K562 (cell line): Measurements from ENCODE around the gene GTF2H4. TPM values are rescaled to one million over a fixed set of nuclear protein-coding genes. Genes with fewer than 3 reads are reported as not detected.

Source experiments
- ATAC-seq: fragments of 200-7000 bp; cut with Tn5 transposase; 3 replicates; pipeline ENCODE4 v1.9.1; 2020; ENCODE audit warnings: moderate library complexity
- BruUV-seq: library from RNA; stranded (reverse); fragments of 400-500 nt; replicated peaks from 2 replicates; lab custom pipeline; 2021; lab: Mats Ljungman, UMichigan
- CTCF ChIA-PET: fragments of 300-600 bp; formaldehyde crosslinking; extraction: SDS; loops from one replicate; lab custom pipeline; 2021; ENCODE audit warnings: low intra/inter-chr PET ratio; lab: Yijun Ruan, JAX
- POLR2A ChIA-PET: fragments of 300-600, 350-650 bp; sonication (Branson Sonifier 250); formaldehyde crosslinking; extraction: SDS; loops from one replicate; lab custom pipeline; 2021; ENCODE audit warnings: antibody characterized with exemption, inconsistent platforms; lab: Yijun Ruan, JAX
- DNase-seq, 4 experiments: peaks; one replicate each; pipeline versions ENCODE4 v3.0.0 to v3.0.0-alpha.2; 2011 to 2018; ENCODE audit warnings: low spot score in 3 of 4, mixed read lengths in 3 of 4; ENCODE audit errors: extremely low read depth in 1 of 4
- FAIRE-seq: peaks from 2 replicates; lab custom pipeline; 2011; peaks lifted over from hg19 to GRCh38; lab: Jason Lieb, UNC
- H2AFZ ChIP-seq: 2 replicates; pipeline ENCODE4 v1.6.0; 2011; ENCODE audit warnings: low read depth, low read length, control low read depth, inconsistent platforms
- H3K27ac ChIP-seq: fragments of 200-600 bp; 3 replicates; pipeline ENCODE4 v1.8.0; 2011; ENCODE audit warnings: low read depth, mild to moderate bottlenecking, control low read depth, inconsistent platforms, low read length, moderate library complexity, mixed read lengths; ENCODE audit errors: extremely low read depth
- H3K27me3 ChIP-seq, 2 experiments: fragments of 300-600 bp in 1 of 2; 2 replicates in 1 of 2; 3 replicates in 1 of 2; pipeline versions ENCODE4 v1.6.0 to v1.8.0; 2011; ENCODE audit warnings: inconsistent platforms in 2 of 2, low read length in 2 of 2, mild to moderate bottlenecking in 1 of 2, mixed read lengths in 1 of 2, moderate library complexity in 1 of 2; ENCODE audit not compliant: control insufficient read depth in 2 of 2, insufficient read depth in 2 of 2
- H3K36me3 ChIP-seq: fragments of 300-600 bp; 3 replicates; pipeline ENCODE4 v1.8.0; 2011; ENCODE audit warnings: mild to moderate bottlenecking, low read length, inconsistent platforms; ENCODE audit not compliant: control insufficient read depth, insufficient read depth
- H3K4me1 ChIP-seq, 2 experiments: fragments of 200-600 bp in 1 of 2; replicated peaks in 1 of 2; 2 replicates in 1 of 2; 3 replicates in 1 of 2; pipeline versions ENCODE4 v1.5.1 to v1.8.0; 2011; ENCODE audit warnings: inconsistent platforms in 2 of 2, low read length in 2 of 2, mild to moderate bottlenecking in 1 of 2, mixed read lengths in 1 of 2, moderate library complexity in 1 of 2; ENCODE audit not compliant: control insufficient read depth in 2 of 2, insufficient read depth in 2 of 2
- H3K4me2 ChIP-seq: 2 replicates; pipeline ENCODE4 v1.6.1; 2011; ENCODE audit warnings: low read length, control low read depth, inconsistent platforms, mixed read lengths; ENCODE audit not compliant: insufficient read depth
- H3K4me3 ChIP-seq: fragments of 200-600 bp; sonication (generic), shearing (Covaris generic); 2 replicates; pipeline ENCODE4 v1.5.1; 2016; ENCODE audit warnings: control low read depth, inconsistent platforms
- H3K79me2 ChIP-seq: fragments of 200-600 bp; 3 replicates; pipeline ENCODE4 v1.8.0; 2011; ENCODE audit warnings: low read length, inconsistent platforms; ENCODE audit not compliant: control insufficient read depth, insufficient read depth
- H3K9ac ChIP-seq, 2 experiments: 2 replicates each; pipeline versions ENCODE4 v1.6.0 to v1.6.1; 2011; ENCODE audit warnings: low read depth in 2 of 2, low read length in 2 of 2, control low read depth in 1 of 2, inconsistent platforms in 1 of 2, mild to moderate bottlenecking in 1 of 2, mixed read lengths in 1 of 2; ENCODE audit not compliant: insufficient read depth in 1 of 2
- H3K9me1 ChIP-seq: one replicate; pipeline ENCODE4 v1.6.0; 2011; ENCODE audit warnings: inconsistent platforms, mild to moderate bottlenecking, low read length, moderate library complexity; ENCODE audit not compliant: control insufficient read depth, insufficient read depth
- H3K9me3 ChIP-seq: replicated peaks from 2 replicates; pipeline ENCODE4 v1.5.1; 2011; ENCODE audit warnings: low read depth, low read length, inconsistent platforms; ENCODE audit not compliant: control insufficient read depth, insufficient read depth
- H4K20me1 ChIP-seq: replicated peaks from 2 replicates; pipeline ENCODE4 v1.6.1; 2011; ENCODE audit warnings: low read length, inconsistent platforms, mixed read lengths; ENCODE audit not compliant: control insufficient read depth, insufficient read depth
- ATF7 ChIP-seq: fragments of 450-650 bp; IDR thresholded peaks from 2 replicates; pipeline ENCODE4 v1.7.1; 2014; ENCODE audit warnings: mild to moderate bottlenecking, moderate library complexity
- BRF1 ChIP-seq: IDR thresholded peaks from 3 replicates; pipeline ENCODE4 v1.6.1; 2011; ENCODE audit warnings: borderline replicate concordance, mild to moderate bottlenecking; ENCODE audit not compliant: insufficient read length; ENCODE audit errors: extremely low read depth
- E2F5 ChIP-seq: sonication (generic); formaldehyde crosslinking; IDR thresholded peaks from 2 replicates; pipeline ENCODE4 v1.8.0; 2022; ENCODE audit warnings: mild to moderate bottlenecking, missing genetic modification reagents
- EWSR1 ChIP-seq: fragments of 450-650 bp; IDR thresholded peaks from 2 replicates; pipeline ENCODE4 v1.6.1; 2018; ENCODE audit warnings: borderline replicate concordance, mild to moderate bottlenecking, low read depth, moderate library complexity; ENCODE audit not compliant: partially characterized antibody
- HES1 ChIP-seq: fragments of 450-650 bp; IDR thresholded peaks from 2 replicates; pipeline ENCODE4 v1.6.1; 2016; ENCODE audit warnings: low read depth, mild to moderate bottlenecking, moderate library complexity
- KLF6 ChIP-seq: fragments of 250-450 bp; sonication (Bioruptor Pico); IDR thresholded peaks from 2 replicates; pipeline ENCODE4 v1.4.0; 2020; ENCODE audit warnings: mild to moderate bottlenecking, moderate library complexity, borderline replicate concordance
- LCOR ChIP-seq: sonication (generic); formaldehyde crosslinking; IDR thresholded peaks from 2 replicates; pipeline ENCODE4 v1.8.0; 2022; ENCODE audit warnings: mild to moderate bottlenecking, missing genetic modification reagents
- POLR2AphosphoS5 ChIP-seq: IDR thresholded peaks from 2 replicates; pipeline ENCODE4 v1.6.1; 2011; ENCODE audit warnings: mild to moderate bottlenecking, low read depth, low read length, moderate library complexity; ENCODE audit not compliant: control insufficient read depth, insufficient read depth
- SMAD3 ChIP-seq: fragments of 450-650 bp; formaldehyde crosslinking; conservative IDR thresholded peaks from 2 replicates; pipeline ENCODE4 v1.4.0; 2020; ENCODE audit warnings: mild to moderate bottlenecking
- SMARCA4 ChIP-seq: fragments of 450-650 bp; IDR thresholded peaks from 2 replicates; pipeline ENCODE4 v1.6.1; 2016
- U2AF2 ChIP-seq: fragments of 200-400 bp; formaldehyde crosslinking; optimal IDR thresholded peaks from 2 replicates; pipeline ENCODE3; 2017; ENCODE audit warnings: low read depth, mild to moderate bottlenecking, low read length
- ZBTB17 ChIP-seq: fragments of 450-650 bp; formaldehyde crosslinking; IDR thresholded peaks from 2 replicates; pipeline ENCODE4 v1.4.0; 2020; ENCODE audit warnings: mild to moderate bottlenecking
- ZNF77 ChIP-seq: fragments of 250-450 bp; sonication (Bioruptor Pico); IDR thresholded peaks from 2 replicates; pipeline ENCODE4 v1.5.0; 2020
- WGBS: fragments of 100-300 bp; shearing (Covaris generic); methylation state at CpG from one replicate; pipeline ENCODE4 v1.1.6; 2016; ENCODE audit warnings: low coverage, mixed read lengths; ENCODE audit not compliant: insufficient coverage; ENCODE audit errors: missing lambda C conversion rate; 5-methylcytosine and 5-hydroxymethylcytosine counted together
- in situ Hi-C: fragments of 300-500 bp; cut with MboI; formaldehyde crosslinking; loops from 4 replicates; pipeline ENCODE4 v1.15.0; 2018; ENCODE audit warnings: inconsistent platforms, mixed read lengths
- intact Hi-C: fragments of 100-400 bp; cut with micrococcal nuclease; formaldehyde crosslinking; loops from 2 replicates; pipeline ENCODE4 v1.14.2; 2022
- polyA plus RNA-seq, 8 experiments: library from polyadenylated mRNA; depleted of rRNA in 4 of 8; stranded (reverse) in 5 of 8; unstranded in 3 of 8; fragments of >200 nt; fragmentation: Nextera tagmentation in 2 of 8; fragmentation: Illumina TruSeq in 1 of 8; extraction: Ambion mirVana in 2 of 8; extraction: Trizol in 1 of 8; gene quantifications; 2 replicates each; pipeline versions ENCODE4 v1.2.1 to v1.2.3, GENCODE V29; 2011 to 2014; ENCODE audit warnings: inconsistent platforms in 1 of 8, missing spikeins in 1 of 8
- total RNA-seq, 7 experiments: library from RNA; depleted of rRNA in 6 of 7; stranded (reverse); fragments of >200 nt in 6 of 7; fragmentation: Illumina TruSeq in 2 of 7; extraction: Trizol in 2 of 7; gene quantifications; 2 replicates each; pipeline versions ENCODE4 v1.2.1 to v1.2.3, GENCODE V29; 2011 to 2021; ENCODE audit warnings: low replicate concordance in 1 of 7
- TF ChIP-seq, protein P1 (sequence below): fragments of 450-650 bp; IDR thresholded peaks from 2 replicates; pipeline ENCODE4 v1.6.1; 2017; ENCODE audit warnings: mild to moderate bottlenecking, moderate library complexity
- TF ChIP-seq, protein P2 (sequence below): fragments of 450-650 bp; IDR thresholded peaks from 2 replicates; pipeline ENCODE4 v1.6.1; 2016; ENCODE audit warnings: mild to moderate bottlenecking

GTF2H4 gene
- total and polyA plus RNA-seq, 9 of the 15 experiments (the other 6 are each of a cell fraction or from before 2014, with no cell fraction given), result 3.6 to 86.1 (median 39.6) TPM

DNA sequence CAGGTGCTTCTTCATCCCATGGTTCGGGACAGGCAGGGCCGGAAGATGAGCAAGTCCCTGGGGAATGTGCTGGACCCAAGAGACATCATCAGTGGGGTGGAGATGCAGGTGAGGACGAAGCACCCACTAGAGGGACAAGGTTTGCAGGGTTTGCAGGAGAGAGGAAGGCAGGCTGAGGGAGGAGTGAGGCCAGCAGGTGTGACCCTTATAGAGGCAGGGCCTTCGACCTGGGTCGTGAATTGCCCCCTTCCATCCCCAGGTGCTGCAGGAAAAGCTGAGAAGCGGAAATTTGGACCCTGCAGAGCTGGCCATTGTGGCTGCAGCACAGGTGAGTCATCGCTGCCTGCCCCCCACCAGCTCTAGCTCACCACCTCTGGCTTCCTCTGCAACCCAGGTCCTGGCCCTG lies 14.4 kb downstream of the GTF2H4 start:
- Histone ChIP-seq H2AFZ (no peak overlapping the region), H3K9ac (0 out of 4 replicates have a peak overlapping the region, but pooled peaks of 1 of the 2 experiments have one; percentile 28), H3K4me1 (peaks cover 0 to 17% of the 10 kb centered on the region in 2 experiments; a peak in 2 of 5 replicates), H3K79me2 (no peaks in the 10 kb centered on the region)
- intact Hi-C loops, result no loop called here
- TF ChIP-seq SMARCA4, result no peak
- no peak for TF ChIP-seq ZBTB17
- no peak for TF ChIP-seq ZNF77 (CRISPR knock-in tag)
- TF ChIP-seq KLF6 (CRISPR knock-in tag), result no peak
- TF ChIP-seq ATF7, result no peak
- TF ChIP-seq, protein P1, sequence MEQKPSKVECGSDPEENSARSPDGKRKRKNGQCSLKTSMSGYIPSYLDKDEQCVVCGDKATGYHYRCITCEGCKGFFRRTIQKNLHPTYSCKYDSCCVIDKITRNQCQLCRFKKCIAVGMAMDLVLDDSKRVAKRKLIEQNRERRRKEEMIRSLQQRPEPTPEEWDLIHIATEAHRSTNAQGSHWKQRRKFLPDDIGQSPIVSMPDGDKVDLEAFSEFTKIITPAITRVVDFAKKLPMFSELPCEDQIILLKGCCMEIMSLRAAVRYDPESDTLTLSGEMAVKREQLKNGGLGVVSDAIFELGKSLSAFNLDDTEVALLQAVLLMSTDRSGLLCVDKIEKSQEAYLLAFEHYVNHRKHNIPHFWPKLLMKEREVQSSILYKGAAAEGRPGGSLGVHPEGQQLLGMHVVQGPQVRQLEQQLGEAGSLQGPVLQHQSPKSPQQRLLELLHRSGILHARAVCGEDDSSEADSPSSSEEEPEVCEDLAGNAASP, result no peak
- TF ChIP-seq SMAD3 (CRISPR knock-in tag), result no peak
- no peak for TF ChIP-seq BRF1
- TF ChIP-seq POLR2AphosphoS5, result no peak
- no peak for TF ChIP-seq HES1
- no peak for TF ChIP-seq EWSR1
- TF ChIP-seq U2AF2, result no peak
- no peak for TF ChIP-seq LCOR (CRISPR knock-in tag)
- TF ChIP-seq, protein P2, sequence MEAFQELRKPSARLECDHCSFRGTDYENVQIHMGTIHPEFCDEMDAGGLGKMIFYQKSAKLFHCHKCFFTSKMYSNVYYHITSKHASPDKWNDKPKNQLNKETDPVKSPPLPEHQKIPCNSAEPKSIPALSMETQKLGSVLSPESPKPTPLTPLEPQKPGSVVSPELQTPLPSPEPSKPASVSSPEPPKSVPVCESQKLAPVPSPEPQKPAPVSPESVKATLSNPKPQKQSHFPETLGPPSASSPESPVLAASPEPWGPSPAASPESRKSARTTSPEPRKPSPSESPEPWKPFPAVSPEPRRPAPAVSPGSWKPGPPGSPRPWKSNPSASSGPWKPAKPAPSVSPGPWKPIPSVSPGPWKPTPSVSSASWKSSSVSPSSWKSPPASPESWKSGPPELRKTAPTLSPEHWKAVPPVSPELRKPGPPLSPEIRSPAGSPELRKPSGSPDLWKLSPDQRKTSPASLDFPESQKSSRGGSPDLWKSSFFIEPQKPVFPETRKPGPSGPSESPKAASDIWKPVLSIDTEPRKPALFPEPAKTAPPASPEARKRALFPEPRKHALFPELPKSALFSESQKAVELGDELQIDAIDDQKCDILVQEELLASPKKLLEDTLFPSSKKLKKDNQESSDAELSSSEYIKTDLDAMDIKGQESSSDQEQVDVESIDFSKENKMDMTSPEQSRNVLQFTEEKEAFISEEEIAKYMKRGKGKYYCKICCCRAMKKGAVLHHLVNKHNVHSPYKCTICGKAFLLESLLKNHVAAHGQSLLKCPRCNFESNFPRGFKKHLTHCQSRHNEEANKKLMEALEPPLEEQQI, result no peak
- TF ChIP-seq E2F5 (CRISPR knock-in tag), result no peak
- TF ChIP-seq, all 486 proteins: peak for 0
- DNase-seq (no peak), ATAC-seq (no peak), FAIRE-seq (no peak)
- POLR2A ChIA-PET, result interaction anchor here (1.7 kb wide), 1 partner anchor 11 kb away, joined by 4 read pairs; no protein-coding TSS in a partner anchor
- H3K27ac ChIP-seq, result no peak overlapping the region
- no peaks in the 10 kb centered on the region for H3K9me1 ChIP-seq
- H3K4me2 ChIP-seq, result no peak overlapping the region
- no peaks in the 10 kb centered on the region for H3K9me3 ChIP-seq
- peaks cover 77% of the 10 kb centered on the region; the same call in 2 of the 3 replicates for H3K36me3 ChIP-seq
- CTCF ChIA-PET, result no interaction called here
- 77% methylated on average over 7 of the region's 7 CpGs for WGBS
- H3K4me3 ChIP-seq, result no peak overlapping the region
- H3K27me3 ChIP-seq, result no peaks in the 10 kb centered on the region
- in situ Hi-C loops, result no loop called here
- 0 out of 2 replicates have a peak, but pooled peaks cover 3% of the 10 kb centered on the region for H4K20me1 ChIP-seq
- BruUV-seq, result no TSS peak
